Lung (tissue), 12 donors: ENCODE data around the gene TRAP1. TPM values are rescaled to one million over a fixed set of nuclear protein-coding genes. Genes with fewer than 3 reads are reported as not detected.

Source experiments
- ATAC-seq: fragments of 200-7000 bp; cut with Tn5 transposase; one replicate; pipeline ENCODE4 v1.9.1; 2020; ENCODE audit warnings: moderate number of reproducible peaks; ENCODE audit not compliant: insufficient read depth, low FRiP score
- DNase-seq, 3 donors: peaks; one replicate each; pipeline ENCODE4 v3.0.0-alpha.2; 2013 to 2017
- H3K27ac ChIP-seq, 2 donors: one replicate each; pipeline ENCODE4 v1.5.1; 2013; ENCODE audit warnings: mild to moderate bottlenecking in 2 of 2, moderate library complexity in 2 of 2, control low read depth in 1 of 2, inconsistent platforms in 1 of 2, low read depth in 1 of 2, low read length in 1 of 2
- H3K27me3 ChIP-seq, 3 donors: one replicate each; pipeline ENCODE4 v1.5.1; 2013; ENCODE audit warnings: low read length in 2 of 3; ENCODE audit not compliant: control insufficient read depth in 3 of 3, insufficient read depth in 3 of 3
- H3K36me3 ChIP-seq, 4 donors: one replicate each; pipeline ENCODE4 v1.5.1; 2013; ENCODE audit warnings: low read length in 4 of 4, mild to moderate bottlenecking in 1 of 4, moderate library complexity in 1 of 4; ENCODE audit not compliant: control insufficient read depth in 4 of 4, insufficient read depth in 4 of 4
- H3K4me1 ChIP-seq, 5 donors: one replicate each; pipeline ENCODE4 v1.5.1; 2013; ENCODE audit warnings: low read length in 5 of 5, mild to moderate bottlenecking in 2 of 5, moderate library complexity in 1 of 5; ENCODE audit not compliant: control insufficient read depth in 5 of 5, insufficient read depth in 5 of 5
- H3K4me3 ChIP-seq: one replicate; pipeline ENCODE4 v1.5.1; 2013; ENCODE audit warnings: mild to moderate bottlenecking, control low read depth, moderate library complexity
- H3K9ac ChIP-seq, 2 donors: one replicate each; pipeline ENCODE4 v1.5.1; 2013; ENCODE audit warnings: low read length in 2 of 2, control low read depth in 1 of 2; ENCODE audit not compliant: insufficient read depth in 1 of 2
- H3K9me3 ChIP-seq, 4 donors: one replicate each; pipeline ENCODE4 v1.5.1; 2013; ENCODE audit warnings: low read length in 3 of 4, mild to moderate bottlenecking in 1 of 4, moderate library complexity in 1 of 4; ENCODE audit not compliant: control insufficient read depth in 4 of 4, insufficient read depth in 3 of 4
- WGBS, 2 donors: extraction: QIAGEN DNeasy Blood & Tissue Kit; methylation state at CpG; one replicate each; pipeline ENCODE4 v1.1.7; 2013; 5-methylcytosine and 5-hydroxymethylcytosine counted together
- polyA plus RNA-seq, 2 donors: library from polyadenylated mRNA; stranded (reverse); fragments of 200-250 nt; gene quantifications; one replicate each; pipeline ENCODE4 v1.2.1, GENCODE V29; 2013
- total RNA-seq, 2 donors: library from RNA; depleted of rRNA in 1 of 2; stranded (reverse); fragments of >200 nt in 1 of 2; gene quantifications; one replicate each; pipeline ENCODE4 v1.2.1, GENCODE V29; 2014 to 2021
- TF ChIP-seq, protein P1 (sequence below): IDR thresholded peaks from 2 replicates; pipeline ENCODE4 v1.5.1; 2012; ENCODE audit warnings: mild to moderate bottlenecking; ENCODE audit errors: control extremely low read depth, extremely low read depth
- donor health status: control.
- donor health status: control.
- donor health status: Bipolar disorder and iron deficiency.
- donor health status: healthy.
- donor health status: DM: yes; HTN: yes; CAD: no.

The TRAP1 gene
- total and polyA plus RNA-seq, 4 donors: 44.8 to 94.3 (median 58.8) TPM

DNA sequence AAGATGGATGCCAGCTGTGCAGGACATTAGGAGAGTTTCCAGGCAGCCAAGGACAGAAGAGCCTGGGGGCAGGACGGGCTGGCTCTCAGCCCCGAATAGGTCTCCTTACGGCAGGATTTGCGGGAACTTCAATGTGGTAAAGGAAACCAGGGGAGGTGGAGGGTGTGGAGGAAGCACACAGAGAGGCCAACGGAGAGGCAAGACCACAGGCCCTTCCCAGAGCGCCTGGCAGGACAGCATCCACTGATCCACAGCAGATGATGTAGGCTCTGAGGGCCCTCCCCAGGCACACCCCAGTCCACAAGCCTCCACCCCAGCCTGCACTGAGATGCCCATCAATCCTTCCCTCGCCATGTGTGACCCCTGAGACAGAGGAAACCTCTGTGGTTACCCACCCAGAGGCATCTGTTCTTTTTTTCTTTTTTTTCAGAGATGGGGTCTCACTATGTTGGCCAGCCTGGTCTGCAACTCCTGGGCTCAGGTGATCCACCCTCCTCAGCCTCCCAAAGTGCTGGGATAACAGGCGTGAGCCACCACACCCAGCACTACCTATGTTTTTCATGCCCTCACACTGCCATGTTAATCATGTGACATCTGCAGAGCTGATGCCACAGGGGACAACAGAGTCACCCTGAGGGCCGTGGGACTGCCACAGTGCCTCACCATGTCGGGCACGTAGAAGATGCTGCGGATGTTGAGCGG, 43.5 kb downstream of the TRAP1 start:
- H3K4me1 ChIP-seq: no peaks in the 10 kb centered on the region
- H3K27me3 ChIP-seq: no peaks in the 10 kb centered on the region
- no peaks in the 10 kb centered on the region for H3K9me3 ChIP-seq
- TF ChIP-seq, protein P1, sequence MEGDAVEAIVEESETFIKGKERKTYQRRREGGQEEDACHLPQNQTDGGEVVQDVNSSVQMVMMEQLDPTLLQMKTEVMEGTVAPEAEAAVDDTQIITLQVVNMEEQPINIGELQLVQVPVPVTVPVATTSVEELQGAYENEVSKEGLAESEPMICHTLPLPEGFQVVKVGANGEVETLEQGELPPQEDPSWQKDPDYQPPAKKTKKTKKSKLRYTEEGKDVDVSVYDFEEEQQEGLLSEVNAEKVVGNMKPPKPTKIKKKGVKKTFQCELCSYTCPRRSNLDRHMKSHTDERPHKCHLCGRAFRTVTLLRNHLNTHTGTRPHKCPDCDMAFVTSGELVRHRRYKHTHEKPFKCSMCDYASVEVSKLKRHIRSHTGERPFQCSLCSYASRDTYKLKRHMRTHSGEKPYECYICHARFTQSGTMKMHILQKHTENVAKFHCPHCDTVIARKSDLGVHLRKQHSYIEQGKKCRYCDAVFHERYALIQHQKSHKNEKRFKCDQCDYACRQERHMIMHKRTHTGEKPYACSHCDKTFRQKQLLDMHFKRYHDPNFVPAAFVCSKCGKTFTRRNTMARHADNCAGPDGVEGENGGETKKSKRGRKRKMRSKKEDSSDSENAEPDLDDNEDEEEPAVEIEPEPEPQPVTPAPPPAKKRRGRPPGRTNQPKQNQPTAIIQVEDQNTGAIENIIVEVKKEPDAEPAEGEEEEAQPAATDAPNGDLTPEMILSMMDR: no peak
- H3K4me3 ChIP-seq: no peak overlapping the region
- no peak overlapping the region for H3K27ac ChIP-seq
- H3K36me3 ChIP-seq: peaks cover 0 to 55% (median 21%) of the 10 kb centered on the region in 4 donors
- no peak overlapping the region for H3K9ac ChIP-seq
- ATAC-seq (no peak), DNase-seq (peak in 1 of 3 donors; percentile 6)
- WGBS, 2 donors: 91 to 92% methylated on average over 13 of the region's 13 CpGs

DNA sequence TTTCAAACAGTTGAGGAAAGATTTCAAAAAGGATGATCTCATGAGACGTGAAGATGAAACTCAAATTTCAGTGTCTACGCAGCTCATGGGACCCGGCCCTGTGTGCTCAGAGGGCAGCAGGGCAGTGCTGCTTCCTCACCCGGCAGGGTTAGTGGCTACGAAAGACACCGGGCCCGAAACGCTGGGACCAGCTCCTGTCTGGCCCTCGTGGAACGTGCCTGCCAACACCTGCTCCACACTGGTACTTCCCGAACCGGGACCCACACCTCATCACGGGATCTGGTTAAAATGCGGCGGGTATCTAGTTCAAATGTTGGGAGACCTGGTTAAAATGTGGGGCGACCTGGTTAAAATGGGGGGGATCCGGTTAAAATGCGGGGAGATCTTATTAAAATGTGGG, 44.1 kb downstream of the TRAP1 start:
- Histone ChIP-seq H3K4me1 (no peaks in the 10 kb centered on the region), H3K27me3 (no peaks in the 10 kb centered on the region), H3K36me3 (peaks cover 0 to 56% (median 21%) of the 10 kb centered on the region in 4 donors), H3K27ac (no peak overlapping the region), H3K9ac (no peak overlapping the region), H3K9me3 (no peaks in the 10 kb centered on the region), H3K4me3 (no peak overlapping the region)
- ATAC-seq: no peak
- TF ChIP-seq, protein P1: no peak
- DNase-seq: peak in 1 of 3 donors; percentile 3
- 96 to 98% methylated on average over 18 of the region's 18 CpGs for WGBS, 2 donors

- H3K36me3 ChIP-seq: peaks cover 0 to 52% (median 18%) of the 10 kb centered on the region in 4 donors
Observed at GRCh38 chr16:3672571-3673041, 44.7 kb downstream of the TRAP1 start.

More at GRCh38 chr16:3672571-3673041, 44.7 kb downstream of the TRAP1 start:
- Histone ChIP-seq H3K27ac (no peak overlapping the region), H3K27me3 (no peaks in the 10 kb centered on the region), H3K4me1 (no peaks in the 10 kb centered on the region), H3K9me3 (no peaks in the 10 kb centered on the region), H3K9ac (no peak overlapping the region), H3K4me3 (no peak overlapping the region)
- WGBS, 2 donors: 96 to 97% methylated on average over 26 of the region's 26 CpGs
- no peak for DNase-seq
- TF ChIP-seq, protein P1: no peak
- no peak for ATAC-seq
